Measurements from ENCODE around the gene GLIS1.

Gene GLIS1

GRCh38 chr1:53687901-53688300 lies 51.1 kb downstream of the GLIS1 start:
- Histone ChIP-seq H2AFZ (ENCODE audit: low read depth, low read length, severe bottlenecking) (no peak overlapping the region), H3K27ac (ENCODE audit: low read depth, low read length) (no peak overlapping the region), H3K4me3 (ENCODE audit: insufficient read depth, low read length, poor library complexity, severe bottlenecking) (no peak overlapping the region), H3K9me2 (replicated peaks; ENCODE audit: insufficient read depth, low read length) (no peaks in the 10 kb centered on the region), H3K27me3 (ENCODE audit: low read length) (no peaks in the 10 kb centered on the region), H4K20me1 (ENCODE audit: low read depth, low read length) (no peaks in the 10 kb centered on the region), H3K4me2 (ENCODE audit: low read depth, low read length, poor library complexity, severe bottlenecking) (no peak overlapping the region), H3K9ac (ENCODE audit: low read length) (no peak overlapping the region), H3K9me3 (ENCODE audit: insufficient read depth, low read length) (no peaks in the 10 kb centered on the region), H3K36me3 (ENCODE audit: low read length) (no peaks in the 10 kb centered on the region), H3K79me2 (ENCODE audit: insufficient read depth, low read length) (no peaks in the 10 kb centered on the region), H3F3A (ENCODE audit: insufficient read depth) (no peaks in the 10 kb centered on the region)
- no peak for TF ChIP-seq CTCF (IDR thresholded peaks at IDR 0.05; ENCODE audit: insufficient read depth, low read length, poor library complexity, severe bottlenecking)
- no peak for TF ChIP-seq EZH2phosphoT487 (conservative IDR thresholded peaks at IDR 0.05; ENCODE audit: low read length)

GRCh38 chr1:53687426-53687825 lies 51.5 kb downstream of the GLIS1 start:
- no peaks in the 10 kb centered on the region for H3K27me3 ChIP-seq (ENCODE audit: low read length)
- H3K9me2 ChIP-seq (replicated peaks; ENCODE audit: insufficient read depth, low read length): no peaks in the 10 kb centered on the region
- no peak overlapping the region for H2AFZ ChIP-seq (ENCODE audit: low read depth, low read length, severe bottlenecking)
- H4K20me1 ChIP-seq (ENCODE audit: low read depth, low read length): no peaks in the 10 kb centered on the region
- H3K4me3 ChIP-seq (ENCODE audit: insufficient read depth, low read length, poor library complexity, severe bottlenecking): no peak overlapping the region
- H3K36me3 ChIP-seq (ENCODE audit: low read length): no peaks in the 10 kb centered on the region
- no peak overlapping the region for H3K27ac ChIP-seq (ENCODE audit: low read depth, low read length)
- H3F3A ChIP-seq (ENCODE audit: insufficient read depth): no peaks in the 10 kb centered on the region
- no peak overlapping the region for H3K9ac ChIP-seq (ENCODE audit: low read length)
- no peaks in the 10 kb centered on the region for H3K79me2 ChIP-seq (ENCODE audit: insufficient read depth, low read length)
- no peak overlapping the region for H3K4me2 ChIP-seq (ENCODE audit: low read depth, low read length, poor library complexity, severe bottlenecking)
- no peaks in the 10 kb centered on the region for H3K9me3 ChIP-seq (ENCODE audit: insufficient read depth, low read length)
- TF ChIP-seq EZH2phosphoT487 (conservative IDR thresholded peaks at IDR 0.05; ENCODE audit: low read length): no peak

- Histone ChIP-seq H3K79me2 (ENCODE audit: insufficient read depth, low read length) (no peaks in the 10 kb centered on the region), H3K4me3 (ENCODE audit: insufficient read depth, low read length, poor library complexity, severe bottlenecking) (no peak overlapping the region), H3K9ac (ENCODE audit: low read length) (no peak overlapping the region), H3K36me3 (ENCODE audit: low read length) (no peaks in the 10 kb centered on the region), H3K27ac (ENCODE audit: low read depth, low read length) (no peak overlapping the region), H3K9me2 (replicated peaks; ENCODE audit: insufficient read depth, low read length) (no peaks in the 10 kb centered on the region), H3K4me2 (ENCODE audit: low read depth, low read length, poor library complexity, severe bottlenecking) (no peak overlapping the region), H3K9me3 (ENCODE audit: insufficient read depth, low read length) (no peaks in the 10 kb centered on the region), H3F3A (ENCODE audit: insufficient read depth) (no peaks in the 10 kb centered on the region), H2AFZ (ENCODE audit: low read depth, low read length, severe bottlenecking) (no peak overlapping the region), H4K20me1 (ENCODE audit: low read depth, low read length) (no peaks in the 10 kb centered on the region), H3K27me3 (ENCODE audit: low read length) (no peaks in the 10 kb centered on the region)
- TF ChIP-seq EZH2phosphoT487 (conservative IDR thresholded peaks at IDR 0.05; ENCODE audit: low read length) (no peak), CTCF (IDR thresholded peaks at IDR 0.05; ENCODE audit: insufficient read depth, low read length, poor library complexity, severe bottlenecking) (no peak)
Observed at GRCh38 chr1:53686965-53687267, 52.0 kb downstream of the GLIS1 start.

- Histone ChIP-seq H3K4me3 (ENCODE audit: insufficient read depth, low read length, poor library complexity, severe bottlenecking) (no peak overlapping the region), H3K36me3 (ENCODE audit: low read length) (no peaks in the 10 kb centered on the region), H3F3A (ENCODE audit: insufficient read depth) (no peaks in the 10 kb centered on the region), H3K27ac (ENCODE audit: low read depth, low read length) (no peak overlapping the region), H3K79me2 (ENCODE audit: insufficient read depth, low read length) (no peaks in the 10 kb centered on the region), H3K9me2 (replicated peaks; ENCODE audit: insufficient read depth, low read length) (no peaks in the 10 kb centered on the region), H3K4me2 (ENCODE audit: low read depth, low read length, poor library complexity, severe bottlenecking) (no peak overlapping the region), H4K20me1 (ENCODE audit: low read depth, low read length) (no peaks in the 10 kb centered on the region), H2AFZ (ENCODE audit: low read depth, low read length, severe bottlenecking) (no peak overlapping the region), H3K9me3 (ENCODE audit: insufficient read depth, low read length) (no peaks in the 10 kb centered on the region), H3K27me3 (ENCODE audit: low read length) (no peaks in the 10 kb centered on the region), H3K9ac (ENCODE audit: low read length) (no peak overlapping the region)
- TF ChIP-seq EZH2phosphoT487 (conservative IDR thresholded peaks at IDR 0.05; ENCODE audit: low read length): no peak
- no peak for TF ChIP-seq CTCF (IDR thresholded peaks at IDR 0.05; ENCODE audit: insufficient read depth, low read length, poor library complexity, severe bottlenecking)
Observed at GRCh38 chr1:53686091-53686964, 52.6 kb downstream of the GLIS1 start.
